M059J (cell line): ENCODE data around the gene RILPL1. TPM values are rescaled to one million over a fixed set of nuclear protein-coding genes. Genes with fewer than 3 reads are reported as not detected.
"Not testable (repeated sequence)": the region's sequence is repeated elsewhere in the genome, so short reads cannot be mapped to it uniquely, and the experiment has no call there.

ENCODE experiments used
- DNase-seq: peaks from one replicate; pipeline ENCODE4 v3.0.0-alpha.2; 2012; ENCODE audit warnings: low read depth
- total RNA-seq: library from RNA; depleted of rRNA; stranded (reverse); fragments of >200 nt; shearing (Covaris generic); gene quantifications from 2 replicates; pipeline ENCODE4 v1.2.3, GENCODE V29; 2014

Gene RILPL1
- total RNA-seq, 1 experiment from 2014 or later, result 9.2 TPM

GRCh38 chr12:123530668-123531067, 2.9 kb downstream of the RILPL1 start:
- no peak for DNase-seq

DNA sequence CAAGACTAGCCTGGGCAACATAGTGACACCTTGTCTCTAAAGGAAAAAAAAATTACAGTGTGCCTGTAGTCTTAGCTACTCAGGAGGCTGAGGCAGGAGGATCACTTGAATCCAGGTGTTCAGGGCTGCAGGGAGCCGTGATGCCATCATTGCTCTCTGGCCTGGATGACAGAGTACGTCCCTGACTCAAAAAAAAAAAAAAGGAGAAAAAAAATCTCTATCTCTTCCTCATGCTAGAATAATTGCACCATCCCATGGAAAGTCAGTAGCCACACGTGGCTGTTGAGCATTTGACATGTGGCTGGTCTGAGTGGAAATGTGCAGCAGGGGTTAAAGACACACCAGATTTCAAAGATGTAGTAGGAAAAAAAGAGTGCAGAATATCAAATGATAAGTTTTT, 3.8 kb downstream of the RILPL1 start:
- DNase-seq, result no peak

DNA sequence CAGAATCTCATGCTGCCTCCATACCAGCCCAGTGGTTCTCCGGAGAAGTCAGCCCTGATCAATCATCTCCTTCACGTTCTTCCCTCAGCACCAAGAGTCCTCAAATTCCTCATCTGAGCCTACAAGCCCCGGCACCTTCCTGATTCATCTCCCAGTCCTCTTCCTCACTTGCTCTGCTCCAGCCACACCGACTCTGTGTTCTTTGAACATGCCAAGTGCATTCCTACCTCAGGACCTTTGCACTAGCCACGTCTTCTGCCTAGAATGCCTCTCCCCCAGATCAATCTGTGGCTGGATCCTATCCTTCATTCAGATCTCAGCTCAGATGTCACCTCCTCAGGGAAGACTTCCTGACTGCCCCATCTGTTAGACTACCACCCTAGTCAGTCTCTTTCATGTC, 4.7 kb downstream of the RILPL1 start:
- DNase-seq, result no peak

GRCh38 chr12:123526542-123527080, 6.9 kb downstream of the RILPL1 start:
- no peak for DNase-seq

DNA sequence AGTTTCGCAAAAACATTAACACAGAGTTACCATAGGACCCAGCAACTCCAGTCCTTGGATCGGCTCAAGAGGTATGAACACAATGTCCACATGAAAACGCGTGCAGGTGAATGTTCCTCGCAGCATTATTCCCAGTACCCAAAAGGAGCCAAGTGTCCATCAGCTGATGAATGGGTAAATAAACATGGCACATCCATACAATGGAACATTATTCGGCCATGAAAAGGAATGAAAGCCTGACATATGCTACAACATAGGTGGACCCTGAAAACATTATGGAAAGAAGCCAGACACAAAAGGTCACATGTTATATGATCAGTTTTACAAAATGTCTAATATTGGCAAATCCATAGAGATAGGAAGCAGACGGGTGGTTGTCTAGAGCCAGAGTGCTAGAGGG, 9.1 kb downstream of the RILPL1 start:
- DNase-seq, result no peak

DNA sequence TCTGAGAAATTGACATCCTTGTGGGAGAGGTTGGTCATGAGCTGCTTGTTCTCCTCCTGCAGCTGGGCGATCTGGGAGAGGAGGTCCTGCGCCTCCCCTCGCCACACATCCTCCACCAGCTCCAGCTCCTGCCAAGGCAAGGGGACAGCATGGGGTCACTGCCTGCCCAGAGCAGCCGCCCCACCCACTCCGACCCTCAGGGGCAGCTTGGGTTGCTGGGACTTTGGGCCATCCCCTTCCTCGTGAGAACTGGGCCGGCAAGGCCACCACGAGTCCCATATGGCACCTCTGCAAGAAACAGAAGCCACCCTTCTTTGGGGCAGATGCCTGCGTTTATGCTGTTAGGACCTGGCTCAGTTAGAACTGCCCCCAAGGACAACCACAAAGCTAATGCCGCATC, 10.0 kb downstream of the RILPL1 start:
- DNase-seq, result no peak

- DNase-seq, result no peak
These were observed 11.4 kb downstream of the RILPL1 start for GRCh38 chr12:123522164-123522563.

- no peak for DNase-seq
These were observed 12.7 kb downstream of the RILPL1 start for GRCh38 chr12:123520567-123521474.

- DNase-seq, result peak; percentile 87
These were observed 14.1 kb downstream of the RILPL1 start for GRCh38 chr12:123519141-123520001.

- DNase-seq, result no peak
These were observed 17.2 kb downstream of the RILPL1 start for GRCh38 chr12:123516216-123516780.

DNA sequence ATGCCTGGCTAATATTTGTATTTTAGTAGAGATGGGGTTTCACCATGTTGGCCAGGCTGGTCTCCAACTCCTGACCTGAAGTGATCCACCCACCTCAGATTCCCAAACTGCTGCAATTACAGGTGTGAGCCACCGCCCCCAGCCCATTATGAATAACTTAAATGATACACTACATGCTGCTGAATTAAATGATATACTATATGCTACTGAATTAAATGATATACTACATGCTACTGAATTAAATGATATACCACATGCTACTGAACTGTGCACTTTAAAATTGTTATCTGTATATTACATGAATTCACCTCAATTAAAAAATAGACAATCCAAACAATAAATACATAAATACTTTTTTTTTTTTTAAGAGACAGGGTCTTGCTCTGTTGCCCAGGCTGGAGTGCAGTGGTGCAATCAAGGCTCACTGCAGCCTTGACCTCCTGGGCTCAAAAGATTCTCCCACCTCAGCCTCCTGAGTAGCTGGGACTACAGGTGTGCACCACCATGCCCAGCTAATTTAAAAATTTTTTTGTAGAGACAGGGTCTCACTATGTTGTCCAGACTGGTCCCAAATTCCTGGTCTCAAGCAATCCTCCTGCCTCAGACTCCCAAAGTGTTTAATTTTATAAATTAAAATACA, 18.8 kb downstream of the RILPL1 start:
- not testable (repeated sequence) for DNase-seq

DNA sequence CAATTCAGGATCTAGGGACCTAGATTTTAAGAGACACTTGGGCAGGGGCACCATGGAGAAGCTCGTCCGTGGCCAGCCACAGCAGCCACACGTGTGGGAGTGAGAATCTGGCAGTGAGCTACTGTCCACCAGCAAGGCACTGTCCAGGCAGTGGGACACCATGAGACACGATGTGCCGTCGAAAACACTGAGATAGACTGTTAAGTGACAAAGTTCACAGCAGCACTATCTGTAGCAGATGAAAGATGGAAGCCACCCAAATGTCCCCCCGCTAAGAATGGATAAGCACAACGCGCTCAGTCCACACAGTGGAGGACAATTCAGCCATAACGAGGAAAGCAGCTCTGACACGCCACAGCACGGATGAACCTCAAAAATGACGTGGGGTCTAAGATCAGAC, 19.7 kb downstream of the RILPL1 start:
- DNase-seq, result no peak

GRCh38 chr12:123512838-123513665, 20.5 kb downstream of the RILPL1 start:
- no peak for DNase-seq

GRCh38 chr12:123506843-123507236, 26.7 kb downstream of the RILPL1 start:
- DNase-seq, result no peak

- no peak for DNase-seq
These were observed 27.3 kb downstream of the RILPL1 start for GRCh38 chr12:123506059-123506842.

DNA sequence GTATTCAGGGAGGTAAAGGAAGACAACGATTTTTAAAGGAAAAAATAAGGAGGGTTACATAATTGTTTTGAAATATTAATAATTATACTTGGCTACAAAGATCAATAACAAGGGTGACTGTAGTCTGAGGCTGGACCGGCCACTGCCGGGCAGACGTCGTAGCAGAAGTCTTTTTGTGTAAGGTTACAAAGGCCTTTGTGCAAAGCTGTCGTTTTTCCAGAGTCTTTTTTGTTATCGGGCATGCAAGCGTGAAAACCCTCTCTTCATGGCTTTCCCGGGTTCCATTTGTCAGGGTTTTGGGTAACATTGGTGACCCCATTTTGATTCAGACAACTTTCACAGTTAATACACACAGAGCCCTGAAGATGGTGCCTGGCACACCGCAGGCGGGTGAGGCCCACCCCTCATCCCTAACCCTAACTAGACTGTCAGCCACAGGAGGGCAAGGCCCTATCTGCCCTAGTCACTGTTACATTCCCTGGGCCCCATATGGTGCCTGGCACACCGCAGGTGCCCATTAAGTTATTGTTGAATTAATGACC, 31.3 kb downstream of the RILPL1 start:
- DNase-seq, result no peak

DNA sequence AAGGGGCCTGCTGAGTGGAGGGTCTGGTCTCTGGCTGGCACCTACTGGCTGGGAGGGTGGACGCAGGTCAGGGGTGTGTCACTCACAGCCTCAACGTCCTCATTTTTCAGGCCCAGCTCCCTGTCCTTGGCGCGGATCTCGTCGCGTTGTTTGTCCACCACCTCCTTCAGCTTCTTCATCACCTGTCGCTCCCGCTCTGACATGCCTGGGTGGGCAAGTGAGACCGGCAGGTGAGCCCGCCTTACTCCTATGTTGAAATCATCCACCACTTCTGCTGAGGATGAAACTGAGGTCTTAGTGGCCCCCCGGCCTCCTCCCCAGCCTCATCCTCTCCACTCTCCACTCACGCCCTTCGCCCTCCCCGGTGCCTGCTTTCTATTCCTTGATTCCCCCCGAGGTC, 34.2 kb downstream of the RILPL1 start:
- DNase-seq, result no peak

GRCh38 chr12:123498126-123498825, 35.2 kb downstream of the RILPL1 start:
- DNase-seq, result no peak

DNA sequence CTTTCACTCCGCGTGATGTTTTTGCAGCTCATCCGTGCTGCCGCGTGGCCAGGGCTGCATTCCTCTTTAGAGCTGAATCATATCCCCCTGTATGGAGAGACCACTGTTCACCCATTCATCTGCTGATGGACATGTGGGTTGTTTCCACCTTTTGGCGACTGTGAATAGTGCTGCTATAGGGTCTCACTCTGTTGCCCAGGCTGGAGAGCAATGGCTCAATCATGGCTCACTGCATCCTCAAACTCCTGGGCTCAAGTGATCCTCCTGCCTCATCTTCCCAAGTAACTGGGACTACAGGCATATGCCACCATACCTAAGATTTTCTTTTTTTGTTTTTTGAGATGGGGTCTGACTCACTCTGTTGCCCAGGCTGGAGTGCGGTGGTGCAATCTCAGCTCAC, 36.5 kb downstream of the RILPL1 start:
- no peak for DNase-seq
